Hematopoietic multipotent progenitor cell (in vitro differentiated cells): ENCODE measurements around the gene CAPN15. TPM values are rescaled to one million over a fixed set of nuclear protein-coding genes. Genes with fewer than 3 reads are reported as not detected.

ENCODE experiments used
- DNase-seq, 3 donors: peaks; one replicate each; pipeline ENCODE4 v3.0.0-alpha.2; 2011 to 2015; ENCODE audit warnings: low read depth in 2 of 3, low spot score in 2 of 3
- total RNA-seq: library from RNA; depleted of rRNA; stranded (reverse); fragments of >200 nt; gene quantifications from one replicate; pipeline ENCODE4 v1.2.3, GENCODE V29; 2012

The CAPN15 gene
- total RNA-seq, 1 donor = 59.2 TPM

DNA sequence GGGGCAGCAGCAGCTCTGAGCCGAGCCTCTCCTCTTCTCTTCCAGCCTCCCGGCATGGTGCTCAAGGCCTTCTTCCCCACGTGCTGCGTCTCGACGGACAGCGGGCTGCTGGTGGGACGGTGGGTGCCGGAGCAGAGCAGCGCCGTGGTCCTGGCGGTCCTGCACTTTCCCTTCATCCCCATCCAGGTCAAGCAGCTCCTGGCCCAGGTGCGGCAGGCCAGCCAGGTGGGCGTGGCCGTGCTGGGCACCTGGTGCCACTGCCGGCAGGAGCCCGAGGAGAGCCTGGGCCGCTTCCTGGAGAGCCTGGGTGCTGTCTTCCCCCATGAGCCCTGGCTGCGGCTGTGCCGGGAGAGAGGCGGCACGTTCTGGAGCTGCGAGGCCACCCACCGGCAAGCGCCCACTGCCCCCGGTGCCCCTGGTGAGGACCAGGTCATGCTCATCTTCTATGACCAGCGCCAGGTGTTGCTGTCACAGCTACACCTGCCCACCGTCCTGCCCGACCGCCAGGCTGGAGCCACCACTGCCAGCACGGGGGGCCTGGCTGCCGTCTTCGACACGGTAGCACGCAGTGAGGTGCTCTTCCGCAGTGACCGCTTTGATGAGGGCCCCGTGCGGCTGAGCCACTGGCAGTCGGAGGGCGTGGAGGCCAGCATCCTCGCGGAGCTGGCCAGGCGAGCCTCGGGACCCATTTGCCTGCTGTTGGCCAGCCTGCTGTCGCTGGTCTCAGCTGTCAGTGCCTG is 46.7 kb downstream of the CAPN15 start:
- DNase-seq = no peak

DNA sequence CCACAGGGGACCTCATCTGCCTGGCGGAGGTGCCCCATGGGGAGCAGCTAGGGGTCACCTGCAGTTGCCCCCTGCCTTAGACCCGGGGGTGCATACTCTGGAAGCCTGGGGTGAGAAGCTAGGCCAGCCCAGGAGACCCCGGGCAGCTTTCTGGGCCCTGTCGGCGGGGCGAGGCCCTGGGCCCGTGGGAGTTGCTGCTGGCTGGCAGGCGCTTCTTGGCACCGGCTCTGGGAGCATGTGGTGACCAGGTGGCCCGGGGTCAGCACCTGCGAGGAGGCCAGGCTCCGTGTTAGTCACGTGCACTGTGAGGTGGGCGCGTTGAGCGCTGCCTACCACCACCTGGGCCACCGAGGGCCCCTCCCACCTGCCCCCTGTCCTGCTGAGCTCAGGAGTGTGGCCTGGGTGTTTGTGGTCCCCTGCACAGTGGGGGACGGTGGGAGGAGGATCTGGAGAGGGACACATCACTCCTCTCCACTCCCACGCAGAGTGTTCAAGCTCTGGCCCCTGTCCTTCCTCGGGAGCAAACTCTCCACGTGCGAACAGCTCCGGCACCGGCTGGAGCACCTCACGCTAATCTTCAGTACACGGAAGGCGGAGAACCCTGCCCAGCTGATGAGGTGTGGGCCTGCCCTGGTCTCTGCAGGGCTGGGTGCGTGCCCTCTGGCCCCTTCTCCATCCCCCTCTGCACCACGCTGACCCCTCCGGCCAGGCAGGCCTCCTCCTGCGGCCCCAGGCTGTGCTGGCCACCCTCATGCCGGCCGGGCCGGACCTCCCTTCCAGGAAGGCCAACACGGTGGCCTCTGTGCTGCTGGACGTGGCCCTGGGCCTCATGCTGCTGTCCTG is 48.1 kb downstream of the CAPN15 start:
- DNase-seq = no peak

GRCh38 chr16:576197-576822 is 48.8 kb downstream of the CAPN15 start:
- DNase-seq = no peak

GRCh38 chr16:576823-577201 is 49.3 kb downstream of the CAPN15 start:
- DNase-seq = no peak

DNA sequence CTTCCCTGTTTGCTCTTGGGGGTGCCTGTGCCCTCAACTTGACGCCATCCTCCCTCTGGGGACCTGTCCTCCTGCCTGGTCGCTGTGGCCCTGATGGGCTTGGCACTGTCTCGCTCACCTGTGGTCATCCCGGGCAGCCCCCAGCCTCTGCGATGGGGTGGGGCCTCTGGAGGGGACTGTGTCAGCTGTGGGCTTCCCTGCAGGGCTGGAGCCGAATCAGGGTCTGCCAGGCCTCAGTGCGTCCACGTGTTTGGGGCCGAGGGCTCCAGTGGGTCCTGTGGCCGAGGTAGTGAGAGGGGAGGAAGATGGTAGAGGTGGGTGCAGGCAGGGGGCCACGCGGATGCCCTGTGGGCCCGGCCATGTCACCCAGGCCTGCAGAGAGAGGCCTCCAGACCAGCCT is 50.3 kb downstream of the CAPN15 start:
- no peak for DNase-seq

DNA sequence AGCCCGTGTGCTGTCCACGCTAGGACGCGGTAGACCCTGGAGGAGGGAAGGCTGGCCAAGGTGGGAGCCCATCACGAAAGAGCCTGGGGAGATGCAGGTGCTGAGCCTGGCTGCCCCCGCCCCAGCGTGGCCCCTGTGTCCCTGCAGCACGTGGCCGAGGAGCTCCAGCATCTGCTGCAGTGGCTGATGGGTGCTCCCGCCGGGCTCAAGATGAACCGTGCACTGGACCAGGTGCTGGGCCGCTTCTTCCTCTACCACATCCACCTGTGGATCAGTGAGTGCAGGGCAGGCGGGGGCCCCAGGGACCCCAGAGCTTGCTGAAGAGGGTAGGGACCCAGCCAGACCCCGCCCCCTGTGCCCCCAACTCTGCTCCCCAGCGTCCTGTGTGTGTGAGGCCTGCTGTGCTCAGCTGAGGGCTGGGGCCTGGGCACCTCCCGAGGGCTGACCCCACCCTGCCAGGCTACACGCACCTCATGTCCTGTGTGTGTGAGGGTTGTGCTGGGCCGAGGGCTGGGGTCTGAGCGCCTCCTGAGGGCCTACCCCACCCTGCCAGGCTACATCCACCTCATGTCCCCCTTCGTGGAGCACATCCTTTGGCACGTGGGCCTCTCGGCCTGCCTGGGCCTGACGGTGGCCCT is 50.8 kb downstream of the CAPN15 start:
- DNase-seq = no peak

GRCh38 chr16:578870-579405 is 51.4 kb downstream of the CAPN15 start:
- DNase-seq = peak in 2 of 3 donors; percentile 88 to 91

GRCh38 chr16:580141-580945 is 52.8 kb downstream of the CAPN15 start:
- no peak for DNase-seq

- no peak for DNase-seq
Measured at GRCh38 chr16:580946-581498, 53.5 kb downstream of the CAPN15 start.

GRCh38 chr16:582218-582613 is 54.7 kb downstream of the CAPN15 start:
- no peak for DNase-seq

GRCh38 chr16:582614-583331 is 55.3 kb downstream of the CAPN15 start:
- DNase-seq = no peak

- DNase-seq = no peak
Measured at GRCh38 chr16:583470-583814, 55.9 kb downstream of the CAPN15 start.

GRCh38 chr16:583815-584591 is 56.5 kb downstream of the CAPN15 start:
- no peak for DNase-seq

GRCh38 chr16:585351-585750 is 57.8 kb downstream of the CAPN15 start:
- DNase-seq = no peak

- DNase-seq = no peak
Measured at GRCh38 chr16:586047-586644, 58.6 kb downstream of the CAPN15 start.

- DNase-seq = no peak
Measured at GRCh38 chr16:586645-587590, 59.4 kb downstream of the CAPN15 start.

DNA sequence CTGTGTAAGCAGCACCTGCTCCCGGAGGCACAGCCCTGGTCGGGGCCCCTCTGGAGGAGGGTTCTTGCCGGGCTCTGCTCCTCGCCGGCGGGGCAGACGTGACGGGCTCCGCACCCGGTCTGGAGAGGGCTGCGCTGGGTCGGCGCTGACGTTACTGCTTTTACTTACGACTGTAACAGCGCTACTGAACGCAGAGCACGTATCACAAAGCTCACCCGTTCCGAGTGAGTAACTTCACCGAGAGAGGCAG is 61.1 kb downstream of the CAPN15 start:
- DNase-seq = peak in 2 of 3 donors; percentile 56 to 69
